ENCODE measurements around the gene ADAMTS8. TPM values are rescaled to one million over a fixed set of nuclear protein-coding genes. Genes with fewer than 3 reads are reported as not detected.

Gene ADAMTS8
- total and polyA plus RNA-seq, 10 of the 15 experiments (the other 5 are each of a cell fraction or from before 2014, with no cell fraction given) = not detected

GRCh38 chr11:130404727-130405126 is 23.7 kb downstream of the ADAMTS8 start:
- H3K9me3 ChIP-seq (replicated peaks; ENCODE audit: control insufficient read depth, insufficient read depth, low read length) = no peaks in the 10 kb centered on the region
- BruUV-seq (replicated peaks) = no TSS peak
- CTCF ChIA-PET = no interaction called here
- intact Hi-C loops (cut with micrococcal nuclease; ENCODE audit: unreplicated experiment) (no loop called here), in situ Hi-C loops (cut with MboI) (no loop called here)
- SMC1A ChIA-PET (ENCODE audit: uncharacterized antibody, unreplicated experiment) = no interaction called here
- WGBS (ENCODE audit: insufficient coverage, insufficient replicate concordance, low lambda C conversion rate, missing lambda C conversion rate) = 46% methylated on average over 5 of the region's 5 CpGs
- H3K36me3 ChIP-seq (ENCODE audit: control insufficient read depth in 2 of 2, insufficient read depth in 2 of 2, low read length in 1 of 2) = no peaks in the 10 kb centered on the region
- no peak for ATAC-seq
- RAD21 ChIA-PET (ENCODE audit: unreplicated experiment) = no interaction called here
- H3K4me3 ChIP-seq = no peak overlapping the region
- H3K27ac ChIP-seq (ENCODE audit: control insufficient read depth, insufficient read depth) = no peak overlapping the region
- DNase-seq (ENCODE audit: low read depth, low spot score) = no peak
- POLR2A ChIA-PET = no interaction called here
- no peak overlapping the region for H2AFZ ChIP-seq (ENCODE audit: control insufficient read depth, low read depth, low read length)
- no peak overlapping the region for H3K4me2 ChIP-seq (ENCODE audit: control insufficient read depth, insufficient read depth)
- H3K79me2 ChIP-seq (ENCODE audit: control insufficient read depth, insufficient read depth, low read length) = no peaks in the 10 kb centered on the region
- no peaks in the 10 kb centered on the region for H4K20me1 ChIP-seq (ENCODE audit: control insufficient read depth, insufficient read depth)
- no peaks in the 10 kb centered on the region; a peak in 2 of 4 replicates for H3K27me3 ChIP-seq (replicated peaks in 1 of 2; ENCODE audit: control insufficient read depth in 2 of 2, insufficient read depth in 2 of 2, low read length in 1 of 2)
- FAIRE-seq = no peak
- H3K9ac ChIP-seq (ENCODE audit: control insufficient read depth, insufficient read depth, low read length) = no peak overlapping the region
- H3K4me1 ChIP-seq (ENCODE audit: control insufficient read depth, insufficient read depth, low read length) = no peaks in the 10 kb centered on the region
- TF ChIP-seq RAD51 (IDR thresholded peaks at IDR 0.05) (no peak), NFYB (IDR thresholded peaks at IDR 0.05; ENCODE audit: insufficient read depth, low read depth, low read length) (no peak), PBX3 (IDR thresholded peaks at IDR 0.05; ENCODE audit: insufficient replicate concordance, low read depth, low read length) (no peak), SMAD5 (IDR thresholded peaks at IDR 0.05; ENCODE audit: low read depth) (no peak), BCL11A (IDR thresholded peaks at IDR 0.05; ENCODE audit: low read depth, low read length) (no peak)

GRCh38 chr11:130403967-130404366 is 24.4 kb downstream of the ADAMTS8 start:
- ChIA-PET SMC1A (ENCODE audit: uncharacterized antibody, unreplicated experiment) (no interaction called here), POLR2A (no interaction called here), CTCF (no interaction called here), RAD21 (ENCODE audit: unreplicated experiment) (interaction anchor here (0.9 kb wide), 1 partner anchor 191 kb away, joined by 3 read pairs; no protein-coding TSS in a partner anchor)
- in situ Hi-C loops (cut with MboI) = no loop called here
- WGBS (ENCODE audit: insufficient coverage, insufficient replicate concordance, low lambda C conversion rate, missing lambda C conversion rate) = 26% methylated on average over 3 of the region's 3 CpGs
- H3K4me3 ChIP-seq = no peak overlapping the region
- TF ChIP-seq SREBF2 (IDR thresholded peaks at IDR 0.05; ENCODE audit: low read length) = no peak
- no peaks in the 10 kb centered on the region for H3K4me1 ChIP-seq (ENCODE audit: control insufficient read depth, insufficient read depth, low read length)
- H3K9me3 ChIP-seq (replicated peaks; ENCODE audit: control insufficient read depth, insufficient read depth, low read length) = no peaks in the 10 kb centered on the region
- BruUV-seq (replicated peaks) = no TSS peak
- intact Hi-C loops (cut with micrococcal nuclease; ENCODE audit: unreplicated experiment) = no loop called here
- no peak overlapping the region for H3K4me2 ChIP-seq (ENCODE audit: control insufficient read depth, insufficient read depth)
- ATAC-seq (no peak), DNase-seq (ENCODE audit: low read depth, low spot score) (no peak), FAIRE-seq (no peak)
- H3K27me3 ChIP-seq (replicated peaks in 1 of 2; ENCODE audit: control insufficient read depth in 2 of 2, insufficient read depth in 2 of 2, low read length in 1 of 2) = no peaks in the 10 kb centered on the region; a peak in 2 of 4 replicates
- no peak overlapping the region for H3K27ac ChIP-seq (ENCODE audit: control insufficient read depth, insufficient read depth)
- no peaks in the 10 kb centered on the region for H3K36me3 ChIP-seq (ENCODE audit: control insufficient read depth in 2 of 2, insufficient read depth in 2 of 2, low read length in 1 of 2)
- no peaks in the 10 kb centered on the region for H3K79me2 ChIP-seq (ENCODE audit: control insufficient read depth, insufficient read depth, low read length)
- no peaks in the 10 kb centered on the region for H4K20me1 ChIP-seq (ENCODE audit: control insufficient read depth, insufficient read depth)
- H3K9ac ChIP-seq (ENCODE audit: control insufficient read depth, insufficient read depth, low read length) = no peak overlapping the region
- H2AFZ ChIP-seq (ENCODE audit: control insufficient read depth, low read depth, low read length) = no peak overlapping the region
